ENCODE results near the gene CD300LF. TPM values are rescaled to one million over a fixed set of nuclear protein-coding genes. Genes with fewer than 3 reads are reported as not detected.

CD300LF gene
- total RNA-seq, 1 experiment from 2014 or later = not detected

DNA sequence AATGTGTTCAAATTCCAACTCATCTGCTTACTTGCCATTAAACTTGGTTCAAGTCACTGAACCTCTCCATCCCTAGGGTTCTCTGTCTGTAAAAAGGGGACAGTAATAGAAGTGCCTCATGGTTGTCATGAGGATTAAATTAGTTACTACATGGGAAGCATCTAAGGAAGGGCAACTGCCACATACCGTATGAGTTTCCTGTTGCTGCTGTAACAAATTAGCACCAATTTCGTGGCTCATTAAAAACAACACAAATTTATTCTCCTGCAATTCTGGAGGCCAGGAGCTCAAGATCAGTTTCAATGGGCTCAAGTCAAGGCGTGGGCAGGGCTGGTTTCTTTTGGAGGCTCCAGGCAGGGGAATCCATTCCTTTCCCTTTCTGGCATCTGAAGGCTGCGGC is 18.6 kb downstream of the CD300LF start:
- intact Hi-C loops (cut with micrococcal nuclease) = no loop called here
- BruUV-seq (replicated peaks) = no TSS peak
- DNase-seq (ENCODE audit: unreplicated experiment) = no peak
- ChIA-PET POLR2A (no interaction called here), CTCF (no interaction called here)
- no peak overlapping the region for H3K4me3 Mint-ChIP-seq (ENCODE audit: unreplicated experiment)
- no peaks in the 10 kb centered on the region for H3K9me3 Mint-ChIP-seq (ENCODE audit: unreplicated experiment)
- peaks cover 80% of the 10 kb centered on the region for H3K27me3 Mint-ChIP-seq (ENCODE audit: insufficient read depth, unreplicated experiment)
- TF ChIP-seq, protein P1, sequence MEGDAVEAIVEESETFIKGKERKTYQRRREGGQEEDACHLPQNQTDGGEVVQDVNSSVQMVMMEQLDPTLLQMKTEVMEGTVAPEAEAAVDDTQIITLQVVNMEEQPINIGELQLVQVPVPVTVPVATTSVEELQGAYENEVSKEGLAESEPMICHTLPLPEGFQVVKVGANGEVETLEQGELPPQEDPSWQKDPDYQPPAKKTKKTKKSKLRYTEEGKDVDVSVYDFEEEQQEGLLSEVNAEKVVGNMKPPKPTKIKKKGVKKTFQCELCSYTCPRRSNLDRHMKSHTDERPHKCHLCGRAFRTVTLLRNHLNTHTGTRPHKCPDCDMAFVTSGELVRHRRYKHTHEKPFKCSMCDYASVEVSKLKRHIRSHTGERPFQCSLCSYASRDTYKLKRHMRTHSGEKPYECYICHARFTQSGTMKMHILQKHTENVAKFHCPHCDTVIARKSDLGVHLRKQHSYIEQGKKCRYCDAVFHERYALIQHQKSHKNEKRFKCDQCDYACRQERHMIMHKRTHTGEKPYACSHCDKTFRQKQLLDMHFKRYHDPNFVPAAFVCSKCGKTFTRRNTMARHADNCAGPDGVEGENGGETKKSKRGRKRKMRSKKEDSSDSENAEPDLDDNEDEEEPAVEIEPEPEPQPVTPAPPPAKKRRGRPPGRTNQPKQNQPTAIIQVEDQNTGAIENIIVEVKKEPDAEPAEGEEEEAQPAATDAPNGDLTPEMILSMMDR (IDR thresholded peaks at IDR 0.05; ENCODE audit: unreplicated experiment) = no peak
- H3K4me1 Mint-ChIP-seq (ENCODE audit: insufficient read depth, unreplicated experiment) = no peaks in the 10 kb centered on the region
- no peaks in the 10 kb centered on the region for H3K36me3 Mint-ChIP-seq (ENCODE audit: insufficient read depth, unreplicated experiment)
- H3K27ac Mint-ChIP-seq (ENCODE audit: low read depth, unreplicated experiment) = no peak overlapping the region

DNA sequence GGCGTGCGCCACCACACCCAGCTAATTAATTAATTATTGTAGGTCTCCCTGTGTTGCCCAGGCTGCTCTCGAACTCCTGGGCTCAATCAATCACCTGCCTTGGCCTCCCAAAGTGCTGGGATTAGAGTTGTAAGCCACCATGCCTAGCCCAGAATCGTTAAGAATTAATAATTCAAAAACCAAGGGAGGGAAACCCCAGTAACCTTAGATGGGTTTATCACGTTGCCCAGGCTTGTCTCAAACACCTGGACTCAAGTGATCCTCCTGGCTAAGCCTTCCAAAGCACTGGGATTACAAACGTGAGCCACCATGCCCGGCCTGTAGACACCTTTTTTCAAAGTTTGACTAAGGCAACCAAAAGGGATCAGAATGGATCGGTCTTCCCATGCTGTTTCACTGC is 21.6 kb downstream of the CD300LF start:
- Mint-ChIP-seq H3K9me3 (ENCODE audit: unreplicated experiment) (no peaks in the 10 kb centered on the region), H3K4me3 (ENCODE audit: unreplicated experiment) (no peak overlapping the region), H3K36me3 (ENCODE audit: insufficient read depth, unreplicated experiment) (no peaks in the 10 kb centered on the region), H3K27ac (ENCODE audit: low read depth, unreplicated experiment) (no peak overlapping the region), H3K27me3 (ENCODE audit: insufficient read depth, unreplicated experiment) (peaks cover 57% of the 10 kb centered on the region), H3K4me1 (ENCODE audit: insufficient read depth, unreplicated experiment) (no peaks in the 10 kb centered on the region)
- no TSS peak for BruUV-seq (replicated peaks)
- CTCF ChIA-PET = no interaction called here
- POLR2A ChIA-PET = no interaction called here
- TF ChIP-seq, protein P1 (IDR thresholded peaks at IDR 0.05; ENCODE audit: unreplicated experiment) = no peak
- DNase-seq (ENCODE audit: unreplicated experiment) = no peak
- intact Hi-C loops (cut with micrococcal nuclease) = no loop called here

DNA sequence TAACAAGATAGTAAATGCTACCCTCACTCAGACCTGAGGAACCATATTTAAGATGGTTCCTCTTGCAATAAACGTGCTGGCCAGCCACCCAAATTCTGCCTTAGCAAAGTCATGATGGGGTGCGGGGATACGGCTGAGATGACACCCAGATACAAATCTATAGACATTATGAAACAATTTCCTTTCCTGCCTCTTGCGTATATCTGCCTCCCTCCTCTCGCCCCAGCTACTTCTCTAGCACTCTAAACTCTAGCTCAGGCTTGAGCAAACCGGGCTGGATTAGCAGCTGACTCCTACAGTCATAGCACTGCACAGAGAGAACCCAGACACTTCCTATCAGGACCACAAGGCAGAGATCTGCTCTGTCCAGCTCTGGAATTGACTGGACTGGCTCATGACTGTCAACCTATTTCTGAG is 22.3 kb downstream of the CD300LF start:
- CTCF ChIA-PET = interaction anchor here (0.6 kb wide), 1 partner anchor 10 kb away, joined by 3 read pairs; no protein-coding TSS in a partner anchor
- H3K36me3 Mint-ChIP-seq (ENCODE audit: insufficient read depth, unreplicated experiment) = no peaks in the 10 kb centered on the region
- intact Hi-C loops (cut with micrococcal nuclease) = no loop called here
- POLR2A ChIA-PET = no interaction called here
- H3K4me1 Mint-ChIP-seq (ENCODE audit: insufficient read depth, unreplicated experiment) = no peaks in the 10 kb centered on the region
- TF ChIP-seq, protein P1 (IDR thresholded peaks at IDR 0.05; ENCODE audit: unreplicated experiment) = no peak
- H3K4me3 Mint-ChIP-seq (ENCODE audit: unreplicated experiment) = no peak overlapping the region
- BruUV-seq (replicated peaks) = no TSS peak
- DNase-seq (ENCODE audit: unreplicated experiment) = no peak
- H3K27ac Mint-ChIP-seq (ENCODE audit: low read depth, unreplicated experiment) = no peak overlapping the region
- H3K9me3 Mint-ChIP-seq (ENCODE audit: unreplicated experiment) = no peaks in the 10 kb centered on the region
- peaks cover 57% of the 10 kb centered on the region for H3K27me3 Mint-ChIP-seq (ENCODE audit: insufficient read depth, unreplicated experiment)

DNA sequence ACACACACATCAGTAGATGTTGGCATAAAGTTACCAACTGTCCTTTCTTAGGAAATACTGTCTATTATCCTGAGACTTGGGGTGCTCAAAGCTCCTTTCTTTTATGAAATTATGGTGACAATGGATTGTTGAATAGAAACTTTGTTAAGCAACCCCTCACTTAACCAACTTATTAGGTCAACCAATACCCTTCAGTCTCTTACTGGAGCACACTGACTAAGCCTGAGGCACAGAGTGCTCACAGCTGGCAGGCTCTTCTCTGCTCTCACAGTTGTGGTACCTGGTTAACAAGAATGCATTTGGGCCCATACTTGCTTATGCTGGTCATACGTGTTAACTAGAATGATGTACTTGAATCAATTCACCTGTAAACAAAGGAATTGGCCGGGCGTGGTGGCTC is 24.8 kb downstream of the CD300LF start:
- ChIA-PET POLR2A (no interaction called here), CTCF (interaction anchor here (0.5 to 0.6 kb wide), 3 partner anchors 14 to 57 kb away, joined by 3 to 4 read pairs (median 3); no protein-coding TSS in a partner anchor)
- H3K9me3 Mint-ChIP-seq (ENCODE audit: unreplicated experiment) = no peaks in the 10 kb centered on the region
- H3K27me3 Mint-ChIP-seq (ENCODE audit: insufficient read depth, unreplicated experiment) = peaks cover 56% of the 10 kb centered on the region
- intact Hi-C loops (cut with micrococcal nuclease) = no loop called here
- H3K4me1 Mint-ChIP-seq (ENCODE audit: insufficient read depth, unreplicated experiment) = no peaks in the 10 kb centered on the region
- TF ChIP-seq, protein P1 (IDR thresholded peaks at IDR 0.05; ENCODE audit: unreplicated experiment) = no peak
- DNase-seq (ENCODE audit: unreplicated experiment) = no peak
- H3K4me3 Mint-ChIP-seq (ENCODE audit: unreplicated experiment) = no peak overlapping the region
- no peaks in the 10 kb centered on the region for H3K36me3 Mint-ChIP-seq (ENCODE audit: insufficient read depth, unreplicated experiment)
- no TSS peak for BruUV-seq (replicated peaks)
- no peak overlapping the region for H3K27ac Mint-ChIP-seq (ENCODE audit: low read depth, unreplicated experiment)
